GM10847 (cell line): Measurements from ENCODE around the gene SLC38A2.
A peak's percentile ranks its signal among the peaks of the same experiment; 100 is the strongest.

Experiments used
- POLR2A ChIP-seq: IDR thresholded peaks from 2 replicates; pipeline ENCODE4 v1.6.1; 2011; ENCODE audit not compliant: insufficient read length; ENCODE audit errors: extremely low read depth

SLC38A2 gene

DNA sequence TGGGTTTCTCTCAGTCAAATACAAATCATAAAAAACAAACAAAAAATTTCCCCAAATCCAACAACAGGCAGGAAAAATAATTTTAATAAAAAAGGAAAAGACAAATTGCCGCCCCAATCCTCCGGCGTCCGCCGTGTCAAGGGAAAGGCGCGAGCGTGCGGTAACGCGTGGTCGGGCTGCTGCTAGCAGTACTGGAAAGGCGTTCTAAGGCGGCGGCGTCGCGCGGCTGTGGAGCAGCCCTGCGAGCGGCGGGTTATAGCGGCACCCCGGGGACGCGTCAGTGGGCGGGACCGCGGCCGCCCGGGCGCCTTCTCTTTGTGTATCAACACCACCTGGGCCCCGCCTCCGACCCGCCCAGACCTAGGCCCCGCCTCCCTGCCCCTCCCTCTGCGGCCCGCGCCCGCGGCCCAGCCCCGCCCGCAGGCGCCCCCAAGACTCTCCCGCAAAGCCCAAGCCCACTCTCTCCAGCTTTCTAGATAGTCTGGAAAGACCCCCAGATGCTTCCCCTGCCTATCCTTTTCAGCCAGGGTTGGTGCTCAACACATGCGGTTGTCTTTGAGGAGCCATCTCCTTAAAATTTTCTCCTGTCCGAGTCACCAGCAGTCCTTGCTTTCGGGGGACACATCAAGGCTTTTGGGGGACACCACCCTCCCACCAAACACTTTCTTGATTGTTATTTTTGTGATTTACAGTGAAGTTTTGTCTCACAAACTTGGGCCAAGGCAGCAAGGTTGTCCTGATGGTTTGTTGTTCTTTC is at the start of gene SLC38A2:
Gene SLC38A2, minus strand, starts transcription at position 230 of the 757 bp plus-strand sequence. CDS start 1,480 bp downstream, outside the sequence.
- peak; percentile 100 for TF ChIP-seq POLR2A

DNA sequence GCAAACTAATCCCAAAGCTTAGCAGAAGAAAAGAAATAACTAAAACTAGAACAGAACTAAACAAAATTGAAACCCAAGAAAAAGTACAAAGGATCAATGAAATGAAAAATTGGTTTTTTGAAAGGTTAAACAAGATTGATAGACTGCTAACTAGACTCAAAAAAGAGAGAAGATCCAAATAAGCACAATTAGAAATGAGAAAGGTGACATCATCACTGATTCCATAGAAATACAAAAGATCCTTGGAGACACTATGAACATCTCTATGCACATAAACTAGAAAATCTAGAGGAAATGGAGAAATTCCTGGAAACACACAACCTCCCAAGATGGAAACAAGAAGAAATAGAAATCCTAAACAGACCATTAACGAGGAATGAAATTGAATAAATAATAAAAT is 47.1 kb upstream of the SLC38A2 start:
- TF ChIP-seq POLR2A: no peak

DNA sequence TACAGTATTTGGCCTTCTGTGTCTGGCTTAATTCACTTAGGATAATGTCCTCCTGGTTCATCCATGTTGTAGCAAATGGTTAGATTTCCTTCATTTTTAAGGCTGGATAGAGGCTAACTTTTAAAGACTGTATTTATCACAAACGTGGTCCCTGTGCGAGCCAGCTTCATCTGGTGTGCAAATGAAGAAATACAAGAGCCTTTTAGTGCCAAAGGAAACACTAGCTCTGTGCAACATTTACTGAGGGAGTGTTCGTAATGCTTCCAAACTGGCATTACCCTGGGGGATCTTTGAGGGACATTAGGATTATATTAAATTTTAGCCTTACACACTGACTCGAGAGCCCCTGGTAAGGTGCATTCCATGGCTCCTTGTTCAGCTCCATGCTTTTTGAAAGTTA is 43.0 kb upstream of the SLC38A2 start:
- TF ChIP-seq POLR2A: no peak

DNA sequence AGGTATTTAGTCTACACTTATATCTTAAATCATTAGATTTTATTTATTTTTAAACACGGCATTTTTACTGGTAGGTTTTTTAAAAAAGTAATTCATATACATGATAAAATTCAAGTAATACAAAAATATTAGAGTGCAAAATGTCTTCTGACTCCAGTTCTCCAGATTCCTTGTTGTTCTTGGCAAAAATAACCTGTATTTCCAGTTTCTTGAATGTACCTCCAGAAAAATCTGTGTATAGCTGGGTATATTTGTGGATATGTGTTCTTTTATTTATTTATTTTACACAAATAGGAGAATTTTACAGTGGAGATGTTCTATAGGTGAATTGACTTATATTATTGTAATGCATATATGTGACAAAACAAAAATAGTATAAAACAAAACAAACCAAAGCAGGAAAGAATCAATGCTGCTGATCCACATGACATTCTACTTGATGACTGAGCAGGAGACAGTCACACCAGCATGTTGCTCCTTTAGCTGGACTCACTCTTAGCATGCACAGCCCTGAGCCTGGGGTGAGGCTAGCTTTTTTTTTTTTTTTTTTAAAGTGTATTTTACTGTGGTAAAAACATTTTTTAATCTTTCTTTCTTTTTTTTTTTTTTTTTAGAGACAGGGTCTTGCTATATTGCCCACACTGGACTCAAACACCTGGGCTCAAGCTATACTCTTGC is 42.2 kb upstream of the SLC38A2 start:
- no peak for TF ChIP-seq POLR2A

DNA sequence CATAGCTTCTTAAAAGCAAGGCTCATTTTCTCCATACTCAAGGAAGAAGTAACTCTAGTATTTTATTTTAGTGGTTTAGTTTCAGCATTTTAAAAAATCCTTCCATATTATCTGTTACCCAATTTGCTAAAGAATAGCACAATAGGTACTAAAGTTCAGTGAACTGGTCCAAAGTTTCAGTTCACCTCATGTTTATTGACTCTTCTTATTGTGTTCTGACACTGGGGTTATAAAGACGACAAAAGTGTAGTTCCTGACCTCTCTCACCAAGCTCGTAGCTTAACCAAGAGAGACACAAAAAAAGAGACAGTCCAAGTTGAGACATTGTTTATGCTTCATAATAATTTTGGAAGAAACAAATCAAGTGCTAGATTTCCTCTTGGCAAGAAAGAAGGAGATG is 40.8 kb upstream of the SLC38A2 start:
- TF ChIP-seq POLR2A: no peak

DNA sequence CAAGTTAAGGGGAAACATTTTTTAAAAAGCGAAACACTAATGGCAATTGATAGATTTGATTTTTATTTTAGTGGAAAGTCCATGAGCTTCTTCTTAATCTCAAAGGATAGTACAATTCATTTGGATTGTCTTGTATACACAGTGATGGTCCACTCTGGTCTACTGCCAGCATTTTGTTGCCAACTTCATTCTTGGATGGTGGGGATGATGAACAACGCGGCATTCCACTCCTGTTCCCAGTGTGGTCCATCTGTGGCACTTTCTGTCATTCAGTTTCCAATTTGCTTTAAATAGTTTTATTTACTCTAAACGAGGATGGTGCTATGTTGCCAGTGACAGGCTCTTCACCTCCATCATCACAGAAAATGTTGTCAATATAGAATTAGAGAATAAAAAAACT is 40.3 kb upstream of the SLC38A2 start:
- TF ChIP-seq POLR2A: no peak

DNA sequence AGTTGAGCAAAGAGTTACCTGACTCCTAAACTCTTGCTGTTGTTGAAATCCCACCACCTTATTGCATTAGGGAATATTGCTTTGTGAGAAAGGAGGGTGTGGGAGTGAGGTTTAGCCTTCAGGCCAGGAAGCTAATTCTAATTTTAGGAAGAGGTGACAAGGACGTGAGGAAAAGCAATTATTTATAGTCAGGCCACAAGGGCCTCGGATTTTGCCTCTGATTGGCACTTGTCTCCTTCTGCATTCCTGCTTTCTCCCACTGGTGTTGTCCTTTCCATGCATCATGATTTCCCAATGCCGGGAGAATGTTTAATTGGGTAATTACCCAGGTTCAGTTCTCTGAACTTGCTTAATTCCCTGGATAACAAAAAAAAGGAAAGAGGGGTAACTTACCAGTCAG is 37.9 kb upstream of the SLC38A2 start:
- no peak for TF ChIP-seq POLR2A

DNA sequence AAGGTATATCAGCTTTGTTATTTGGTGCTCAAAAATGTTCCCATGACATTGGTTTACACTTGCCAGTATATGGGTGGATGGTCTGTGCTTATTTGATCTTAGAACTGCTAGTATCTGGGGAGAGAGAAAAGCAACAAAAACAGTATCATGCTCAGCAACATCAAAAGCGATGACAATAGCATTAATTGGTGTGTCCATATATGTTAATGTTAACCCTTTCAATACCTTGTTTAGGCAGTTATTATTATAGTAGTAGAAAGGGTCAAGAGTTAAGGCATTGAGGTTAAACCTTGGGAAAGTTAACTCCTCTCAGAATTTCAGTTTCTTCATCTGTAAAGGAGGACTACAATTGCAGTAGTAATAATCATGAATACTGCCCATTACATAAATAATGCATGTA is 37.4 kb upstream of the SLC38A2 start:
- no peak for TF ChIP-seq POLR2A

DNA sequence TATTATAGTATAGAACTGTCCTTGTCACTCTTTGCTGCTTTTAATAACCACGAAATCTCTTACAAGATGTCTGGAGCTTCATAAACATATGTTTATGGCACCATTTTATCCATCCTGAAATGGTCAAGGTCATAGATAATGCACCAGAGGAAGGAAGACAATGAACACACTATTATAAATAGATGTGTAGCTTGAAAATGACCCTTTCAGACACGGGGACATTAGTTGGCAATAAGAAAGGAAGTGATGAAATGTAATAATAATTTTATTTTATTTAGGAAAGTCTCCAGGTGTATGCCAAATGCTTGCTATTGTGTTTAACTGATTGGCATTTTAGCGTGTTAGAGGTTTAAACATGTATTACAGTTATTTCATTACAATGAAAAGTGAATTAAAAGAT is 36.8 kb upstream of the SLC38A2 start:
- TF ChIP-seq POLR2A: no peak

DNA sequence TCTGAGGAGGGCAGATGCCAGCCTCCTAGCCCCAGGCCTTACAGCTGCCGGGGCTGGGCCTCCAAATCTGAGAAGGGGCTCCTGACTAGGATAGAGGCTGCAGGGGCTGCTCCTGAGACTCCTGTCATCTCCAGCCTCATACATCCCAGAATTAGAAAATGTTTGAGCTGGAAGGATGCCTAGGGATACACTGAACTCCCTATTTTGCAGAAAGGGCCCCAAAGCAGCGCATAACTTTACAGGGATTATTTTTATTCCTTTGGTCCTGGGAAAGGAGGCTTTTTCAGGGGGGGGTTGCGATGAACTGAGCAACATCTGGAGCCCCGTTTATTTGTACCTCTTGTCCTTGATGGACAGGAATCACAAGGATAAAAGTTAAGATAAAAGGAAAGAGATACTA is 35.9 kb upstream of the SLC38A2 start:
- no peak for TF ChIP-seq POLR2A

DNA sequence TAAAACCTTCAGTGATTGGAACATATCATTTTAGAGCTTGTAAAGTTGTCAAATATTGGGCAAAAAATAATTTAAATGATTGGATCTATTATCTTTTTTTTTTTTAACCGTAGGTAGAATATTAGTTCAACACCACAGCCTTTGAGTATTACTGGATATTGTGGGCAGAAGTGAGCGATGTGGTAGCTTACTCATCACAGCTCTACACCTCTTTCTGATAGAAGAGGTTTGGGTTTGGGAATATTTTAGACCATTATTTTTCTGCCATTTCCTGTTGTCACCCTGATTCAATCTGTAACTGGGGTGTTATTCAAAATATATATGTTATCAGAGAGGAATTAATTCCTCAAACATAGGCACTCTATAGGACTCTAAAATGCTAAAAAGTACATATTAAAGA is 34.8 kb upstream of the SLC38A2 start:
- TF ChIP-seq POLR2A: no peak

DNA sequence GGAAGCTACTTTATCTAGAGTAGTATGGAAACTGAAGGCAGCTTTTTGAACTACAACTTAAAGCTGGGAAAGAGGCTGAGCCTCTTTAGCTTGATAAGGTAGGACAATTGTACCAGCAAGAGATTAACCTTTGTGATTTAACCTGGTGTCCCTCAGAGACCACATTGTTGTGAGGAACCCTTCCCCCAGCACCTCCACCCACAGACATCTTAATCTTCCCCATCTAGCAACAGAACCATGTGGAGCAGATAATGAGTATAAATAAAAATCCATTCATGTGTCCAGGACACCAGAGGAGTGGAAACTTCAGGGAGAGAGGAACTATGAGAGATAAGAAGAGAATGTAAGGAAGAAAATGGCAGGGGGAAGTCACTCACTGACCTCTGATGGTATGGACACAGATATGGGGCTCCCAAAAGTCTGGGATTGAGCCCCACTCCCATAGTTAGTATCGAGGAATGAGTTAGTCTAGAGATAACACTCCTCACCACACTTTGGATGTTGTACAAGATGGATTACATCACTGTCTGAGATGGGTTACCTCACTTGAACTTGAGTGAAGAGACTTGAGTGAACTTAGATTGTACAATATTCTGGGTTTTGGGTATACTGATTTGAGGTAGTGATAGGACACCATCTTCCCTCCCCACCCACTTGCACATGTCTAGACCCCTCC is 33.9 kb upstream of the SLC38A2 start:
- no peak for TF ChIP-seq POLR2A

DNA sequence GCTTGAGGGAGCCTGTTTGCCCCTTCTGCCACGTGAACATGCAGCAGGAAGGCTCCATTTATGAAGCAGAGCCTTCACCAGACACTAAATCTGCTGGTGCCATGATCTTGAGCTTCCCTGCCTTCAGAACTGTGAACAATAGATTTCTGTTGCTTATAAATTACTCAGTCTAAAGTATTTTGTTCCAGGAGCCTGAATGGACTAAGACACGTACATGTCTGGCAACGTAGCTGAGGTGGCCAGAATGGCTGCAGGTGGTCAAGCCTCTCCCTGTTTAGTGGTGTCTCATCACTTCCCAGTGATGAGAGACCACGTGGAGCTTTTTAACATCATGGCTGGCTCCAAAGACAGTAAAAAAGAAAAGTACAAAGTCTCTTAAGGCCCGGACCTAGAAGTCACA is 32.2 kb upstream of the SLC38A2 start:
- TF ChIP-seq POLR2A: no peak

DNA sequence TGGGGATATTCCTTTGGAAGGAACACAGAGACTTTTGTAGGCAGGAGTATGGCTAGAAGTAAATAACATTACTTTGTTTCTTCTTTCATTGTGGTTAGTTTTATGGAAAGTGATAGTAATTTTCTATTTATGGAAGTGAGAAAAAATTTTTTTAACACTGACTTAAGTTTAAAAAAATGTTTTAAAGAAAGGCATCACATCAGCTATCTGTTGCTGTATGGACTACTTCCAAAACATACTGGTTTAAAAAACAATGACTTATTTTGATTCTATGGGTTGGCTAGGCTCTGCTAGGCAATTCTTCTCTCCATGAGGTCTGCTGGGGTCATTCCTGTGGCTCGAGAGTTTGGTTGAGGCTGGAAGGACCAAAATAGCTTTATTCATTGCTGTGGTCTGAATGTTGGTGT is 31.7 kb upstream of the SLC38A2 start:
- TF ChIP-seq POLR2A: no peak

DNA sequence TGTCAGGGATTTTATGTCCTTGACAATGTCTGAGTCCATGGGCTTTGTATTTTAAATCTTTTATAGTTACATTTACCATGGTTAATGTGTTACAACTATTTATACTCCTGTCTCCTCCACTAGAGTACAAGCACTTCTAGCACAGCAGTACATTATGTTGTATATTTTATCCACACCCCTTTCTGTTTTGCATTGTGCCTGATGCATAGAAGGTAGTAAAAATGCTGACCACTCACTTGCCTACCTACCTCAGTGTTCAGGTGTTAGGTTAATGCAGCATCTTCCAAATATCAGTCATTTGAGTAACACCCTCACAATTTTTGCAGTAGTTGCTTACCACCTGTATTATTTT is 31.1 kb upstream of the SLC38A2 start:
- TF ChIP-seq POLR2A: no peak
